PC-3 (cell line): Measurements from ENCODE around the gene NTRK1. TPM values are rescaled to one million over a fixed set of nuclear protein-coding genes. Genes with fewer than 3 reads are reported as not detected.

Experiments
- ATAC-seq: fragments of 200-7000 bp; cut with Tn5 transposase; 2 replicates; pipeline ENCODE4 v1.9.1; 2020; ENCODE audit warnings: mild to moderate bottlenecking, moderate library complexity
- BruUV-seq: library from RNA; stranded (reverse); fragments of 400-500 nt; replicated peaks from 2 replicates; lab custom pipeline; 2021; lab: Mats Ljungman, UMichigan
- CTCF ChIA-PET: fragments of 300-600 bp; sonication (Branson Sonifier 250); formaldehyde crosslinking; loops from one replicate; lab custom pipeline; 2022; ENCODE audit warnings: antibody characterized with exemption; lab: Charles Lee
- POLR2A ChIA-PET: fragments of 300-600 bp; sonication (Branson Sonifier 250); formaldehyde crosslinking; loops from one replicate; lab custom pipeline; 2022; ENCODE audit warnings: antibody characterized with exemption; ENCODE audit not compliant: unreplicated experiment; lab: Charles Lee
- DNase-seq: peaks from one replicate; pipeline ENCODE4 v3.0.0-alpha.2; 2015
- H2AFZ ChIP-seq: fragments of 300-600 bp; sonication (generic); 2 replicates; pipeline ENCODE4 v1.6.0; 2016; ENCODE audit warnings: antibody characterized with exemption, low read length
- H3F3A ChIP-seq: fragments of 300-600 bp; sonication (generic); one replicate; pipeline ENCODE4 v1.6.0; 2017; ENCODE audit warnings: antibody characterized with exemption, low read length, control low read depth, mild to moderate bottlenecking; ENCODE audit not compliant: unreplicated experiment
- H3K27ac ChIP-seq: fragments of 300-600 bp; sonication (generic); 2 replicates; pipeline ENCODE4 v1.5.1; 2016; ENCODE audit warnings: mild to moderate bottlenecking, low read length
- H3K27me3 ChIP-seq: fragments of 300-600 bp; sonication (generic); 2 replicates; pipeline ENCODE4 v1.6.1; 2016; ENCODE audit warnings: low read length, mixed read lengths
- H3K36me3 ChIP-seq: fragments of 300-600 bp; sonication (generic); 2 replicates; pipeline ENCODE4 v1.6.1; 2016; ENCODE audit warnings: low read depth, mixed run types, low read length, mixed read lengths
- H3K4me1 ChIP-seq: fragments of 300-600 bp; sonication (generic); 2 replicates; pipeline ENCODE4 v1.5.1; 2016; ENCODE audit warnings: low read length; ENCODE audit not compliant: insufficient read depth
- H3K4me2 ChIP-seq: fragments of 300-600 bp; sonication (generic); 2 replicates; pipeline ENCODE4 v1.6.0; 2016; ENCODE audit warnings: low read length
- H3K4me3 ChIP-seq: fragments of 300-600 bp; sonication (generic); 2 replicates; pipeline ENCODE4 v1.5.1; 2016; ENCODE audit warnings: mild to moderate bottlenecking, low read length, mixed read lengths
- H3K79me2 ChIP-seq: fragments of 300-600 bp; sonication (generic); 2 replicates; pipeline ENCODE4 v1.6.1; 2017; ENCODE audit warnings: low read length, mixed read lengths
- H3K9ac ChIP-seq: fragments of 300-600 bp; sonication (generic); 2 replicates; pipeline ENCODE4 v1.6.0; 2016; ENCODE audit warnings: mild to moderate bottlenecking, low read length
- H3K9me2 ChIP-seq: fragments of 300-600 bp; sonication (generic); replicated peaks from 2 replicates; pipeline ENCODE4 v1.6.1; 2016; ENCODE audit warnings: mixed run types, low read length, mixed read lengths
- H3K9me3 ChIP-seq: fragments of 300-600 bp; sonication (generic); 2 replicates; pipeline ENCODE4 v1.6.1; 2016; ENCODE audit warnings: low read length, mixed read lengths
- H4K20me1 ChIP-seq: fragments of 300-600 bp; sonication (generic); 2 replicates; pipeline ENCODE4 v1.6.1; 2016; ENCODE audit warnings: low read length, mixed read lengths
- EZH2 ChIP-seq: fragments of 300-600 bp; sonication (generic); IDR thresholded peaks from one replicate; pipeline ENCODE4 v1.6.1; 2017; ENCODE audit warnings: antibody characterized with exemption, mild to moderate bottlenecking, low read length; ENCODE audit not compliant: unreplicated experiment
- EZH2phosphoT487 ChIP-seq: fragments of 300-600 bp; sonication (generic); IDR thresholded peaks from 2 replicates; pipeline ENCODE4 v1.6.1; 2018; ENCODE audit warnings: mild to moderate bottlenecking, antibody characterized with exemption, low read length, borderline replicate concordance
- intact Hi-C: fragments of 100-400 bp; cut with micrococcal nuclease; formaldehyde crosslinking; loops from 2 replicates; pipeline ENCODE4 v1.9.0; 2023
- total RNA-seq: library from RNA; depleted of rRNA; stranded (reverse); fragments of >200 nt; gene quantifications from 2 replicates; pipeline ENCODE4 v1.2.3, GENCODE V29; 2014
- TF ChIP-seq, protein P1 (sequence below): fragments of 300-600 bp; sonication (generic); conservative IDR thresholded peaks from 2 replicates; pipeline ENCODE4 v1.5.1; 2017; ENCODE audit warnings: antibody characterized with exemption, low read depth, mild to moderate bottlenecking, low read length

Gene NTRK1
- total RNA-seq, 1 experiment from 2014 or later, result 0.15 TPM

DNA sequence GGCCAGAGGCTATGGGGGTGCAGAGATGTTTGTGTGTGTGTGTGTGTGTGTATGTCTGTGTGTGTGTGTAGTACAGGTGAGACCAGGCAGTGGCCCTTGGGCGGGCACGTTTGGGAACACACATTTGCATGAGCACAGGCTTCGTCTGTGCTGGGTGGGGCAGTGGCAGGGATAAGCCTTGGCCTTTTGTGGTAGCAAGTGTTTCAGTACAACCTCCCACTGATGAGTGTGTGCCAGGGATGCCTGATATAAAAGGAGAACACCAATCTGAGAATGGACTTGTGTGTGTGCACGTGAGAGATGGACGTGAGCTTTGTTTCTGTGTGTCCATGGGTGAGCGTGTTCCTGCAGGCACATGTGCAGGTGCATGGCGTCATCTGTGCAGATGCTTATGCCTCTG lies 3.0 kb downstream of the NTRK1 start:
- TF ChIP-seq EZH2, result no peak
- TF ChIP-seq, protein P1, sequence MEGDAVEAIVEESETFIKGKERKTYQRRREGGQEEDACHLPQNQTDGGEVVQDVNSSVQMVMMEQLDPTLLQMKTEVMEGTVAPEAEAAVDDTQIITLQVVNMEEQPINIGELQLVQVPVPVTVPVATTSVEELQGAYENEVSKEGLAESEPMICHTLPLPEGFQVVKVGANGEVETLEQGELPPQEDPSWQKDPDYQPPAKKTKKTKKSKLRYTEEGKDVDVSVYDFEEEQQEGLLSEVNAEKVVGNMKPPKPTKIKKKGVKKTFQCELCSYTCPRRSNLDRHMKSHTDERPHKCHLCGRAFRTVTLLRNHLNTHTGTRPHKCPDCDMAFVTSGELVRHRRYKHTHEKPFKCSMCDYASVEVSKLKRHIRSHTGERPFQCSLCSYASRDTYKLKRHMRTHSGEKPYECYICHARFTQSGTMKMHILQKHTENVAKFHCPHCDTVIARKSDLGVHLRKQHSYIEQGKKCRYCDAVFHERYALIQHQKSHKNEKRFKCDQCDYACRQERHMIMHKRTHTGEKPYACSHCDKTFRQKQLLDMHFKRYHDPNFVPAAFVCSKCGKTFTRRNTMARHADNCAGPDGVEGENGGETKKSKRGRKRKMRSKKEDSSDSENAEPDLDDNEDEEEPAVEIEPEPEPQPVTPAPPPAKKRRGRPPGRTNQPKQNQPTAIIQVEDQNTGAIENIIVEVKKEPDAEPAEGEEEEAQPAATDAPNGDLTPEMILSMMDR, result no peak
- TF ChIP-seq EZH2phosphoT487, result no peak
- no TSS peak for BruUV-seq
- ChIA-PET POLR2A (no interaction called here), CTCF (no interaction called here)
- H3K36me3 ChIP-seq, result no peaks in the 10 kb centered on the region
- no peak overlapping the region for H2AFZ ChIP-seq
- H3K27ac ChIP-seq, result no peak overlapping the region
- H3K27me3 ChIP-seq, result peaks cover 31% of the 10 kb centered on the region
- H3K4me2 ChIP-seq, result no peak overlapping the region
- H3K4me3 ChIP-seq, result no peak overlapping the region
- H3K9me3 ChIP-seq, result no peaks in the 10 kb centered on the region
- intact Hi-C loops, result no loop called here
- H3K79me2 ChIP-seq, result no peaks in the 10 kb centered on the region
- no peak for DNase-seq
- H3F3A ChIP-seq, result no peaks in the 10 kb centered on the region
- no peak for ATAC-seq
- no peaks in the 10 kb centered on the region for H3K9me2 ChIP-seq
- H4K20me1 ChIP-seq, result no peaks in the 10 kb centered on the region
- H3K9ac ChIP-seq, result no peak overlapping the region
- peaks cover 22% of the 10 kb centered on the region for H3K4me1 ChIP-seq

DNA sequence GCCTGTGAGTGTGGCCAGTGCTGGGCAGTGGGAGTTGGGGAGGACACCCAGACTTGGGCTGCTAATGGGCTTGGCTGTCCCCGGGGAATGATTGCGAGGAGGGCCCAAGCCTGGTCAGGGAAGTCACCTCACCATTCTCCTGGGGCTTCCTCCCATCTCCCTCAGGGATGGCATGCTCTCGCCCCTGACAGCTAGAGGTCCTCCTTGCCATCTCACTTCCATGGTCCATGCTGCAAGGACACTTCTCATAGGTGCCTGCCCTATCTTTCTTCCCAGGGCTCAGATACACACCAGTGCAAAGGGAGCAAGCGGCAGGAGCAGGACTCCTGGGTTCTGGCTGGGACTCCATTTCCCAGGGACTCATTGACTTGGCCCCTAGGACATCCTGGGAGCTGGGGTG lies 4.1 kb downstream of the NTRK1 start:
- TF ChIP-seq EZH2 (no peak), EZH2phosphoT487 (no peak)
- TF ChIP-seq, protein P1, result 0 out of 2 replicates have a peak, but pooled peaks have one; percentile 13
- Histone ChIP-seq H3F3A (no peaks in the 10 kb centered on the region), H3K4me1 (peaks cover 17% of the 10 kb centered on the region), H3K9me3 (no peaks in the 10 kb centered on the region), H3K9ac (no peak overlapping the region), H4K20me1 (no peaks in the 10 kb centered on the region), H3K9me2 (no peaks in the 10 kb centered on the region), H2AFZ (no peak overlapping the region), H3K36me3 (no peaks in the 10 kb centered on the region), H3K79me2 (no peaks in the 10 kb centered on the region), H3K4me2 (no peak overlapping the region), H3K27ac (no peak overlapping the region), H3K4me3 (no peak overlapping the region), H3K27me3 (peaks cover 20% of the 10 kb centered on the region)
- DNase-seq, result no peak
- POLR2A ChIA-PET, result no interaction called here
- peak; percentile 42 for ATAC-seq
- no TSS peak for BruUV-seq
- intact Hi-C loops, result no loop called here
- CTCF ChIA-PET, result no interaction called here

DNA sequence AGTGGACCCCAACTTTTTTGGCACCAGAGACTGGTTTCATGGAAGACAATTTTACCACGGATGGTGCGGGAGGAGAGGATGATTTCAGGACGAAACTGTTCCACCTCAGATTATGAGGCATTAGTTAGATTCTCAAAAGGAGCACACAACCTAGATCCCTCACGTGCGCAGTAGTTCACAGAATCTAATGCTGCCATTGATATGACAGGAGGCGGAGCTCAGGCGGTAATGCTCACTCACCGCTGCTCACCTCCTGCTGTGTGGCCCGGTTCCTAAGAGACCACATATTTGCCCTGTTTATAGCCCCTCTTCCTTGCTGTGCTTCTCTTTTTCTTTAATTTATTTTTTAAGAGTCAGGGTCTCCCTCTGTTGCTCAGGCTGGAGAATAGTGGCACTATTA lies 4.6 kb downstream of the NTRK1 start:
- Histone ChIP-seq H3K9me2 (0 out of 2 replicates have a peak, but pooled peaks cover 4% of the 10 kb centered on the region), H4K20me1 (no peaks in the 10 kb centered on the region), H3K27me3 (peaks cover 16% of the 10 kb centered on the region), H3K4me2 (no peak overlapping the region), H3K79me2 (no peaks in the 10 kb centered on the region), H3K4me1 (peaks cover 18% of the 10 kb centered on the region), H3K27ac (no peak overlapping the region), H3K36me3 (no peaks in the 10 kb centered on the region), H3K9ac (no peak overlapping the region), H2AFZ (no peak overlapping the region), H3K9me3 (no peaks in the 10 kb centered on the region), H3F3A (no peaks in the 10 kb centered on the region), H3K4me3 (no peak overlapping the region)
- ChIA-PET POLR2A (no interaction called here), CTCF (no interaction called here)
- TF ChIP-seq, protein P1, result no peak
- TF ChIP-seq EZH2phosphoT487, result no peak
- TF ChIP-seq EZH2, result no peak
- ATAC-seq (no peak), DNase-seq (no peak)
- BruUV-seq, result no TSS peak
- intact Hi-C loops, result no loop called here
